Measurements from ENCODE around the gene NOTCH3. TPM values are rescaled to one million over a fixed set of nuclear protein-coding genes. Genes with fewer than 3 reads are reported as not detected.
A peak's percentile ranks its signal among the peaks of the same experiment; 100 is the strongest.

NOTCH3 gene
- total RNA-seq, 1 experiment from 2014 or later = 21.5 TPM

- POLR2A ChIA-PET (ENCODE audit: unreplicated experiment) = interaction anchor here (0.6 kb wide), 1 partner anchor 130 kb away, joined by 3 read pairs; no protein-coding TSS in a partner anchor
- ATAC-seq = no peak
- H3F3A ChIP-seq (ENCODE audit: low read length, unreplicated experiment) = no peaks in the 10 kb centered on the region
- H3K9me3 ChIP-seq (ENCODE audit: low read length) = no peaks in the 10 kb centered on the region
- H2AFZ ChIP-seq (ENCODE audit: low read length) = no peak overlapping the region
- peaks cover 51% of the 10 kb centered on the region for H3K79me2 ChIP-seq (ENCODE audit: low read length)
- BruUV-seq (replicated peaks) = no TSS peak
- peaks cover 16% of the 10 kb centered on the region for H4K20me1 ChIP-seq (ENCODE audit: low read length)
- H3K9me2 ChIP-seq (replicated peaks; ENCODE audit: low read length) = no peaks in the 10 kb centered on the region
- H3K4me3 ChIP-seq (ENCODE audit: low read length) = no peak overlapping the region
- H3K27me3 ChIP-seq (ENCODE audit: low read length) = no peaks in the 10 kb centered on the region
- no peak overlapping the region for H3K27ac ChIP-seq (ENCODE audit: low read length)
- no peak overlapping the region for H3K4me2 ChIP-seq (ENCODE audit: low read length)
- CTCF ChIA-PET = interaction anchor here (0.5 to 1.4 kb wide), 2 partner anchors 49 to 149 kb away, joined by 4 to 5 read pairs; no protein-coding TSS in a partner anchor
- intact Hi-C loops (cut with micrococcal nuclease) = loop anchor here (5.0 kb wide), 1 partner anchor 68 kb away; no protein-coding TSS in a partner anchor
- peaks cover 31% of the 10 kb centered on the region for H3K4me1 ChIP-seq (ENCODE audit: insufficient read depth, low read length)
- no peak for TF ChIP-seq CTCF (conservative IDR thresholded peaks at IDR 0.05; ENCODE audit: low read depth, low read length)
- no peak for TF ChIP-seq EZH2 (IDR thresholded peaks at IDR 0.05; ENCODE audit: low read length, unreplicated experiment)
- TF ChIP-seq EZH2phosphoT487 (IDR thresholded peaks at IDR 0.05; ENCODE audit: borderline replicate concordance, low read length) = no peak
- no peak for DNase-seq
- H3K36me3 ChIP-seq (ENCODE audit: low read depth, low read length) = peaks cover 50% of the 10 kb centered on the region
- no peak overlapping the region for H3K9ac ChIP-seq (ENCODE audit: low read length)
Observed at GRCh38 chr19:15249972-15250639, 49.3 kb upstream of the NOTCH3 start.

DNA sequence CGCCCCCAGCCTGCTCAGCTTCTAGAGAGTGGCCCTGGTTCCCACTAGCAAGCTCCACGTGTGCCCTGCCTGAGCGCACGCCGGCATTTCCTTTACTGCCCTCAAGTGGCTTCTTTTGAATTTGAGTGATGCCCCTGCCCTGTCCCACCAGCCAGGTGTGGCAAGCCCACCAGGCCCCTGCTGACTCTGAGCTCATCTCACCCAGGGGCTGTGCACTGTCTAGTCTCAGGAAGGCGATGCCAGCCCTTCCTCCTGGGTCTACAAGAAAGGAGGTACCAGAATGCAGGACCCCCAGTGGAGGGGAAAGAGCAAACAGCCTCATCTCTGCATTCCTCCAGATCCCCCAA, 48.7 kb upstream of the NOTCH3 start:
- CTCF ChIA-PET = interaction anchor here (1.4 kb wide), 1 partner anchor 148 kb away, joined by 4 read pairs; no protein-coding TSS in a partner anchor
- H3K4me1 ChIP-seq (ENCODE audit: insufficient read depth, low read length) = peaks cover 31% of the 10 kb centered on the region
- H3K36me3 ChIP-seq (ENCODE audit: low read depth, low read length) = peaks cover 44% of the 10 kb centered on the region
- H3K27me3 ChIP-seq (ENCODE audit: low read length) = no peaks in the 10 kb centered on the region
- ATAC-seq = no peak
- peaks cover 51% of the 10 kb centered on the region for H3K79me2 ChIP-seq (ENCODE audit: low read length)
- peak overlapping the region; percentile 35 for H3K27ac ChIP-seq (ENCODE audit: low read length)
- intact Hi-C loops (cut with micrococcal nuclease) = loop anchor here (5.0 kb wide), 1 partner anchor 67 kb away; no protein-coding TSS in a partner anchor
- no peak overlapping the region for H2AFZ ChIP-seq (ENCODE audit: low read length)
- H3K4me2 ChIP-seq (ENCODE audit: low read length) = 0 out of 2 replicates have a peak overlapping the region, but pooled peaks have one; percentile 18
- TF ChIP-seq EZH2phosphoT487 (IDR thresholded peaks at IDR 0.05; ENCODE audit: borderline replicate concordance, low read length) (no peak), CTCF (conservative IDR thresholded peaks at IDR 0.05; ENCODE audit: low read depth, low read length) (peak; percentile 27; the same call in 1 of the 2 replicates), EZH2 (IDR thresholded peaks at IDR 0.05; ENCODE audit: low read length, unreplicated experiment) (no peak)
- no TSS peak for BruUV-seq (replicated peaks)
- no peak overlapping the region for H3K9ac ChIP-seq (ENCODE audit: low read length)
- H4K20me1 ChIP-seq (ENCODE audit: low read length) = peaks cover 16% of the 10 kb centered on the region
- no peak overlapping the region for H3K4me3 ChIP-seq (ENCODE audit: low read length)
- no peaks in the 10 kb centered on the region for H3K9me3 ChIP-seq (ENCODE audit: low read length)
- H3K9me2 ChIP-seq (replicated peaks; ENCODE audit: low read length) = no peaks in the 10 kb centered on the region
- H3F3A ChIP-seq (ENCODE audit: low read length, unreplicated experiment) = no peaks in the 10 kb centered on the region
- DNase-seq = no peak
- POLR2A ChIA-PET (ENCODE audit: unreplicated experiment) = interaction anchor here (0.6 kb wide), 1 partner anchor 131 kb away, joined by 3 read pairs; no protein-coding TSS in a partner anchor

Data from PC-3 (cell line).